Astrocyte of the spinal cord (primary cell): ENCODE results near the gene PCBP2.
"Not testable (repeated sequence)": the region's sequence is repeated elsewhere in the genome, so short reads cannot be mapped to it uniquely, and the experiment has no call there.

Experiments
- DNase-seq: peaks from one replicate; pipeline ENCODE4 v3.0.0; 2011; ENCODE audit warnings: low read depth, low spot score
- H3K4me3 ChIP-seq: 2 replicates; pipeline ENCODE4 v1.5.1; 2011; ENCODE audit warnings: low read depth, mild to moderate bottlenecking, low read length, moderate library complexity
- in situ Hi-C: cut with HindIII; loops from 2 replicates; pipeline ENCODE4 v1.10.0; 2017; ENCODE audit warnings: low sequenced_read_pairs
- TF ChIP-seq, protein P1 (sequence below): IDR thresholded peaks from 2 replicates; pipeline ENCODE4 v1.5.1; 2012; ENCODE audit warnings: low read depth, mild to moderate bottlenecking, low read length, inconsistent platforms

Gene PCBP2

DNA sequence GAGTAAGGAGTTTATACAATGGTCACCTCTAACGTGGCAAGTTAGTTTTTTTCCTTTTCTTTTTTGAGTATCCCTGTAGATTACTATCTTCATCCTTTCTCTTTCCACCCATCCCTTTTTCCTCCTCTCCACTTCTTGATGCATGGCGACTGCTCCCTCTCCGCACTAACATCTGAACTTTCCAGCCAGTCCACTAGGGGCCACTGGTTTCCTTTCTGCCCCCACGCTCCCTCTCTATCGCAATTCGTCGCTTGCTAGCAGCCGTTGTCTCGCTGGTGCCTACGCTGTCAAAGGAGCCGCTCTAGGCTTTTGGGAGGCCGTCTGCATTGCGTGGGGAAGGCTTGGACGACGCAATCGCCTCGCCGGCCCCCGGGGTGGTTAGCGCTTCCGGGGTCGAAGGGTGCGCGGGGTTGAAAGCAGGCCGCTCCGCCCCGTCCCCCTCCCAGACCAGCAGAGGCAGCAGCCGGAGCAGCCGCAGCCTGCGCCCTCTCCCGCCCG lies at the start of gene PCBP2:
TSS of gene PCBP2 (plus strand) at position 442 of the 498 bp plus-strand sequence. CDS start 2,699 bp downstream, outside the sequence.
- TF ChIP-seq, protein P1, sequence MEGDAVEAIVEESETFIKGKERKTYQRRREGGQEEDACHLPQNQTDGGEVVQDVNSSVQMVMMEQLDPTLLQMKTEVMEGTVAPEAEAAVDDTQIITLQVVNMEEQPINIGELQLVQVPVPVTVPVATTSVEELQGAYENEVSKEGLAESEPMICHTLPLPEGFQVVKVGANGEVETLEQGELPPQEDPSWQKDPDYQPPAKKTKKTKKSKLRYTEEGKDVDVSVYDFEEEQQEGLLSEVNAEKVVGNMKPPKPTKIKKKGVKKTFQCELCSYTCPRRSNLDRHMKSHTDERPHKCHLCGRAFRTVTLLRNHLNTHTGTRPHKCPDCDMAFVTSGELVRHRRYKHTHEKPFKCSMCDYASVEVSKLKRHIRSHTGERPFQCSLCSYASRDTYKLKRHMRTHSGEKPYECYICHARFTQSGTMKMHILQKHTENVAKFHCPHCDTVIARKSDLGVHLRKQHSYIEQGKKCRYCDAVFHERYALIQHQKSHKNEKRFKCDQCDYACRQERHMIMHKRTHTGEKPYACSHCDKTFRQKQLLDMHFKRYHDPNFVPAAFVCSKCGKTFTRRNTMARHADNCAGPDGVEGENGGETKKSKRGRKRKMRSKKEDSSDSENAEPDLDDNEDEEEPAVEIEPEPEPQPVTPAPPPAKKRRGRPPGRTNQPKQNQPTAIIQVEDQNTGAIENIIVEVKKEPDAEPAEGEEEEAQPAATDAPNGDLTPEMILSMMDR = peak; percentile 89
- in situ Hi-C loops = no loop called here
- H3K4me3 ChIP-seq = peak within 1 kb of the TSS; percentile 98
- peak; percentile 100 for DNase-seq

DNA sequence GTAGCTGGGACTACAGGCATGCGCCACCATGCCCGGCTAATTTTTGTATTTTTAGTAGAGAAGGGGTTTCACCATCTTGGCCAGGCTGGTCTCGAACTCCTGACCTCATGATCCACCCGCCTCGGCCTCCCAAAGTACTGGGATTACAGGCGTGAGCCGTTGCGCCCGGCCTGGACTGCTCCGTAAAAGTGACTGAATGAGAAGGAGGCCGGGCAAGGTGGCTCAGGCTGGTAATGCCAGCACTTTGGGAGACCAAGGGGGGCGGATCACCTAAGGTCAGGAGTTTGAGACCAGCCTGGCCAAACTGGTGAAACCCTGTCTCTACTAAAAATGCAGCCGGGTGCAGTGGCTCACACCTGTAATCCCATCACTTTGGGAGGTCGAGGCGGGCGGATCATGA lies 49.6 kb upstream of the PCBP2 start:
- DNase-seq, in situ Hi-C loops, H3K4me3 ChIP-seq: not testable (repeated sequence)

DNA sequence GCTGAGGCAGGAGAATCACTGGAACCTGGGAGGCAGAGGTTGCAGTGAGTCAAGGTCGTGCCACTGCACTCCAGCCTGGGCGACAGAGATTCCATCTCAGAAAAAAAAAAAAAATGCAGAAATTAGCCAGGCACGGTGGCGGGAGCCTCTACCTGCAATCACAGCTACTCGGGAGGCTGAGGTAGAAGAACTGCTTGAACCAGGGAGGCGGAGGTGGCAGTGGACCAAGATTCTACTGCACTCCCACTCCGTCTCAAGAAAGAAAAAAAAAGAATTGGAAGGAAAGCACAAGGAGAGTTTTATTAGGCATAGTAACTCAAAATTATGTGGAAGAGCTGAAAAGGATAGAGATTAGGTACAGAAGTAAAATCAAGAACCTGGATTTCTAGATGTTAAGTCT lies 49.0 kb upstream of the PCBP2 start:
- no peak overlapping the region for H3K4me3 ChIP-seq

DNA sequence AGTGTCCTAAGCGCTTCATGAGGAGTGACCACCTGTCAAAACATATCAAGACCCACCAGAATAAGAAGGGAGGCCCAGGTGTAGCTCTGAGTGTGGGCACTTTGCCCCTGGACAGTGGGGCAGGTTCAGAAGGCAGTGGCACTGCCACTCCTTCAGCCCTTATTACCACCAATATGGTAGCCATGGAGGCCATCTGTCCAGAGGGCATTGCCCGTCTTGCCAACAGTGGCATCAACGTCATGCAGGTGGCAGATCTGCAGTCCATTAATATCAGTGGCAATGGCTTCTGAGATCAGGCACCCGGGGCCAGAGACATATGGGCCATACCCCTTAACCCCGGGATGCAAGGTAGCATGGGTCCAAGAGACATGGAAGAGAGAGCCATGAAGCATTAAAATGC lies 41.0 kb upstream of the PCBP2 start:
- H3K4me3 ChIP-seq = no peak overlapping the region
- in situ Hi-C loops = no loop called here
- no peak for DNase-seq
- TF ChIP-seq, protein P1 = no peak

More for the DNA sequence above, 49.0 kb upstream of the PCBP2 start:
- TF ChIP-seq, protein P1 = no peak
- no peak for DNase-seq
- in situ Hi-C loops = no loop called here

DNA sequence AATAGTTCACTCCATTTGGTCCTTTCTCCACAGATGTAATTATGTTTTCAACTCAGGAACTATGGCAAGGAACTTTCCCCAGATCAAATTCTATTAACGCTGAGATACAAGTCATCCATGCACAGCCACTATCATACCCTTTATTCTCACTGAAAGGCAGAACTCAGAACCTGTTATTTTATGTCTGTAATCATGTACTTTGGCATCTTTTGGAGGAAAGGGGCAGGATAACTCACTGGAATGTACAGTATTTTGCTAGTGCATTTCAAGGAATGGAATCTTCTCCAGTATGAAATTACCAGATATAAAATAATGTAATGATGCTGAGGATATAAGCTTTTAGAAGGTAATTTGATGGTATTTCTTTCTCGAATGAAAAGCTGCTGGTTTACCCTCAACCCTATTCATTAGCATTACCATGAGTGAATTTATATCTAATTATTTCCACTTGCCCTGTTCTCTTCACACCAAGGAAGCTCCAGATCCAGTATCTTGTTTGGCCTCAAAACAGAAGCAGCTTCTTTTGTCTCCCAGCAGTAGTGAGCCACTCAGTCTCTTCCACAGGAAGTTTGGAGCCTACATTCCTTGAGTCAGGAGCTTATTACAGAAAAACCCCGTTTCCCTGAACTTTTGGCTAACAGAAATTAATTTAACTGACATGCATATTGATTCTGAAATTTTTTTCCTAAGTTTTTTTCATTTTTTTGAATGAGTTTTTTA lies 38.3 kb upstream of the PCBP2 start:
- DNase-seq = no peak
- no peak overlapping the region for H3K4me3 ChIP-seq
- in situ Hi-C loops = no loop called here
- TF ChIP-seq, protein P1 = no peak

DNA sequence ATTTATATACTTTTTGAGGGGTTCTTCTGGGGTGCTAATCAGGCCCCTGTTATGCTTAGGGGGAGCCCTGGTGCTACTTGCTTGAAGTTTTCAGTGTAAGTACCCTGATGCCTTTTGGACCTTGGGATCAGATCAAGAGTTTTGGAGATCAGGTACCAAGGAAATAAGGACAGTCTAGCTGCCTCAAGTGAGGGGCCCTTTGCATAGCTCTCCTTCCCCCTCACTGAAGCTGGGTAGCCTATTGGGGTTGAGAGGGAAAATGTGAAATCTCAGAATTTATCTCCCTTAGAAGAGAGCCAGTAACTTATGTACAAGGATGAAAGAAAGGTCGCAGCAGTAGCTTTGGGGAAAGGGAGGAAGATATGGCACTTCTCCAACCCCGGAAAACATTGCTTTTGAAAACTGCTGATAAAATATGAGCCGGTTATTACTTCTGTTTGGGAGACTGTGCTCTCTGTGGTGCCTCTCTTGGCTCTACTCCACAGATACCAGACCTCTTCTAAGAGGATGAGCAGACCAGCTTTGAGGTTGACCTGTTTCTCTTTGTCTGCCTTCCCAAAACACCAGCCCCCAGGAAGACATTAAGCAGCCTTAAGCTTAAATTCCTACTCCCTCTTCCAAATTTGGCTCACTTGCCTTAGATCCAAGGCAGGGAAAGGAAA lies 37.0 kb upstream of the PCBP2 start:
- DNase-seq = no peak
- in situ Hi-C loops = no loop called here
- TF ChIP-seq, protein P1 = no peak
- H3K4me3 ChIP-seq = no peak overlapping the region

DNA sequence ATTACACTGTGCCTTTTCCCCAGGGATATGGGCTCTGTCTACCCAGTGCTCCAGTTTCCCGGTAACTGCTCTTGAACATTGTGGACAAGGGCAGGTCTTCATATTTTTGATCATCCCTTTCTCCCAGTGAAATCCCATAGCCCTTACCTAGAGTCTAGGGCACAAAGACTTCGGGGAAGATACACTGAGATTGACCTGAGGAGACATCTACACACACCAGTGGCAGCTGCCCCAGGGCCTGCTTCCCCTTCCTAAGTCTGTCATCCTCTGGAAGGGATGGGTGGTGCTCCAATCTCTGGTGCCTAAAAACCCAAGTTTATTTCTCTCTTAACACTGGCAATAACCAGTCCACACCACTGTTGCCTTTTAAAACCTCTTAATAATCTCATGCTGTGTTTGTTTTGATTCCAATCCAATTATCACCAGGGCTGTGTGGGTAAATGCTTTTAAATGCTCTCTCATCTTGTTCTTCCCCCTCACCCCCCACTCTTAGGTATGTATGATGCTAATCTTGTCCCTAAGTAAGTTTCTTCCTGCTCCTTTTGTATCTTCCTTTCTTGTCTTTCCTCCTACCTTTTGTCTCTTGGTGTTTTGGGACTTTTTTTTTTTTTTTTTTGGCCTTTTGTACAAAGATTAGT lies 36.0 kb upstream of the PCBP2 start:
- DNase-seq, in situ Hi-C loops, H3K4me3 ChIP-seq: not testable (repeated sequence)

DNA sequence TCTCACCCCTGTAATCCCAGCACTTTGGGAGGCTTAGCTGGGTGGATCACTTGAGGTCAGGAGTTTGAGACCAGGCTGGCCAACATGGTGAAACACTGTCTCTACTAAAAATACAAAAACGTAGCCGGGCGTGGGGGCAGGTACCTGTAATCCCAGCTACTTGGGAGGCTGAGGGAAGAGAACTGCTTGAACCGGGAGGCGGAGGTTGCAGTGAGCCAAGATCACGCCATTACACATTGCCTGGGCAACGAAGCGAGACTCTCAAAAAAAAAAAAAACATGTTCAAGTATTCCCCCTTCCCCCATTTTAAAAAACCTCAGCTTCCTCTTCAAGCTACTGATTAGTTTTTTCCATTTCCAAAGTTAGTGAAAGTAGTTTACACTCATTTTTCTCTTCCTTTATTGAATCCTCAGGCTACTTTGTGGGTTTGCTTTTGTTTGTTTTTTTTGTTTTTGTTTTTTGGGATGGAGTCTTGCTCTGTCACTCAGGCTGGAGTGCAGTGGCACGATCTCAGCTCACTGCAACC lies 34.5 kb upstream of the PCBP2 start:
- in situ Hi-C loops, DNase-seq, H3K4me3 ChIP-seq: not testable (repeated sequence)
